Fibroblast of pulmonary artery (primary cell): ENCODE results near the gene IL22RA2.

Source experiments
- DNase-seq: peaks from one replicate; pipeline ENCODE4 v3.0.0-alpha.2; 2010; ENCODE audit warnings: low read depth
- H3K4me3 ChIP-seq: replicated peaks from 2 replicates; pipeline ENCODE4 v1.5.1; 2011; ENCODE audit warnings: low read depth, mild to moderate bottlenecking, control low read depth, low read length, moderate library complexity
- CTCF ChIP-seq: IDR thresholded peaks from 2 replicates; pipeline ENCODE4 v1.5.1; 2011; ENCODE audit warnings: mild to moderate bottlenecking, control low read depth, low read length, inconsistent platforms; ENCODE audit errors: missing control alignments

Gene IL22RA2

DNA sequence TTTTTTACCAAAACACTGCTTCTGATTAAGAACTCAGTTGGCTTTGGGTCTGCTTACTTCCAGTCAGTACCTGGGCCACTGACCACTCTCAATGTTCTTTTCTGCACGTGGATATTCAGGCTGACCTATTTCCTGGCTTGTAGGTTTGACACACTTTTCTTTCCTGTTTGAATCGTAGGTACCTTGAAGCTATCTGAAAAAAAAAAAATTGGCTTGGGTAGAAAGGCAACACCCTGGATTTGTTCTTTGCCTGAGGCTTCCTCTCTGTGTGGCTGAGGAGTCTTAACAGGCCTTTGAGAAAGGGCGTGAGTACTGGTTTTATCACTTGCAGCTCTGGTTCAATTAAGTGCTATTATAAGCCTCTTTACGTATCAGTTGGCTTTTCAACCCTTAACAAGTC, 68.1 kb downstream of the IL22RA2 start:
- no peak overlapping the region for H3K4me3 ChIP-seq
- no peak for DNase-seq
- TF ChIP-seq CTCF = no peak

- no peak for DNase-seq
- no peak overlapping the region for H3K4me3 ChIP-seq
- TF ChIP-seq CTCF = no peak
Observed at GRCh38 chr6:137104926-137105325, 68.5 kb downstream of the IL22RA2 start.

DNA sequence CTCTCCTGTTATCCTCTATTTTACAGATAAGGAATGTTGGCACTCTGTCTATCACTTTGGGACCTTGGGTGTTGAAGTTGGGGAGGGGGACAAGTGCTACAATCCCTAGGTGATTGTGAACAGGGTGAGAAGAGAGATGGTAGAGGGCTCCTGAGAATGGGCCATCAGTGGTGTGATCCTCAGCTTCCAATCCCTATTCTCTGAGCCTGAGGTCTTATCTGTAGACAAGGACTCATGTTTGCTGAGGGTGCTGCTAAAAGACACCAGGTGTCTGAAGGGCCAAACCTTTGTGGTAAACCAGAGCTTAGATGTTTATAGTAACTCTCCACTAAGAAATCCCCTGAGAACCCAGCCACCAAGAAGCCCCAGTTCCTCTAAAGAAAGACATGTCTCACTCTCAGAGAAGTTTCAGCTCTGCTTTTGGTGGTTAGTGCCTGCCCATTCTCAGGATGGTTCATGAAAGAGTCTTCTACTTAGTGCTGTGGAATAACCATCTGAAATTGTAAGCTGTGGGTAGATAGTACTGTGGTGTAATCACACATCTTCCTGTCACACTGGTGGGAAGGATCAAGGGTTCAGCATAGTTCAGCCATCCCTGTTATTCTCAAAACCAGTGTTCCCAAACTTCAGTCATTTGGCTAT, 70.5 kb downstream of the IL22RA2 start:
- H3K4me3 ChIP-seq = no peak overlapping the region
- no peak for TF ChIP-seq CTCF
- DNase-seq = no peak

DNA sequence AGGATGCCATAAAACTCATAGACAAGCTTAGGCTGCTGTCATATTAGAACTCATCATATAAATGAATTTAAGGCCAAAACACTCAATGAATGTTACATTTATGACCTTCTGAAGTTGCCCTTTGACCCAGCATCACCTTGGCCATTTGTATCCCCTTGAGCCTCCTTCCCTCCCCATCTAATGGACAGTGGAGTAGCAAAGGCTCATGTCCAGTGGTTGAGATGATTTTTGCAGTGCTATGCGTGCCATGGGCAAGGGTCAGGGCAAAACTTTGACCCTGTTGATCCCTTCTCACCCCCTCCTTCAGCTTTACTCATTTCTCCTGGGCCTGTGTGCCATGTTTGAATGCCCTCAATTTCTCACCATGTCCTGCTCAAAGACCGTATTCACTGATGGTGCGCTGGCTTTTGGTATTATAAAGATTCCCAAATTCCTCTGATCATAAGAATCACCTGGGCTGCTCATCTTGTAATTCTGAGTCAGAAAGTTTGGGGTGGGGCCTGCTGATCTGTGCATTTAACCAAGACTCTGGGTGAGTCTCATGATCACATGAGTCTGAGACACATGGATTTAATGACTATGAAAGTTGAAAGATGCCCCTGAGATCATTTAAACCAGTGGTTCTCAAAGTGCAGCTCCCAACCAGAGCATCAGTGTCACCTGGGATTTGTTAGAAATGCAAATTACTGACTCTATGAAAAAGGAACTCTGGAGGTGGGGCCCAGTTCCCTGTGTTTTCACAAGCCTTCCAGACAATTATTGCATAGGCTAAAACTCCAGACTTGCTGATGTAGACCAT, 71.2 kb downstream of the IL22RA2 start:
- no peak for TF ChIP-seq CTCF
- no peak overlapping the region for H3K4me3 ChIP-seq
- DNase-seq = no peak

- no peak overlapping the region for H3K4me3 ChIP-seq
- DNase-seq = no peak
- no peak for TF ChIP-seq CTCF
Observed at GRCh38 chr6:137099689-137100403, 73.6 kb downstream of the IL22RA2 start.

- no peak overlapping the region for H3K4me3 ChIP-seq
- no peak for DNase-seq
- TF ChIP-seq CTCF = no peak
Observed at GRCh38 chr6:137097526-137097925, 75.9 kb downstream of the IL22RA2 start.
